Measurements from ENCODE around the gene AXL. TPM values are rescaled to one million over a fixed set of nuclear protein-coding genes. Genes with fewer than 3 reads are reported as not detected.

Gene AXL
- total RNA-seq, 1 donor from 2014 or later: not detected

DNA sequence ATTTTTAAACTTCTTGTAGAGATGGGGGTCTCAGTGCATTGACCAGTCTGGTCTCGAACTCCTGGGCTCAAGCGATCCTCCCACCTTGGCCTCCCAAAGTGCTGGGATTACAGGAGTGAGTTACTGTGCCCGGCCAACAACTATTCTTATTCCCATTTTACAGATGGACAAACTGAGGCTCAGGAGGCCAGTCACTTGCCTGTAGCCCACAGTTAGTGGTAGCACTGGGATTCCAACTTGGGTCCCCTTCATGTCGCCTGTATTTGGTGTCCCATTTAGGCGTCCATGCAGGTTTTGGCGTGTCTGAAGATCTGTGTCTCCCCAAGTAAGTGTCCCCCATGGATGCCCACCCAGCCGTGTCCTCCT, 791 bp upstream of the AXL start:
- no peaks in the 10 kb centered on the region for H3K9me3 Mint-ChIP-seq
- no peak for TF ChIP-seq CTCF (IDR thresholded peaks at IDR 0.05)
- H3K4me1 Mint-ChIP-seq: no peaks in the 10 kb centered on the region
- H3K4me3 Mint-ChIP-seq: no peak overlapping the region
- CTCF ChIA-PET: no interaction called here
- intact Hi-C loops (cut with micrococcal nuclease): no loop called here
- H3K27ac Mint-ChIP-seq: no peak overlapping the region
- peaks cover 42% of the 10 kb centered on the region for H3K27me3 Mint-ChIP-seq
- ATAC-seq (ENCODE audit: low read depth): no peak
- POLR2A ChIA-PET: no interaction called here
- H3K36me3 Mint-ChIP-seq (ENCODE audit: low read depth): no peaks in the 10 kb centered on the region
- DNase-seq: no peak

GRCh38 chr19:41219924-41220567, 1.0 kb downstream of the AXL start:
- no peak overlapping the region for H3K27ac Mint-ChIP-seq
- TF ChIP-seq CTCF (IDR thresholded peaks at IDR 0.05): no peak
- H3K9me3 Mint-ChIP-seq: no peaks in the 10 kb centered on the region
- H3K27me3 Mint-ChIP-seq: peaks cover 43% of the 10 kb centered on the region
- ATAC-seq (ENCODE audit: low read depth) (no peak), DNase-seq (no peak)
- ChIA-PET POLR2A (no interaction called here), CTCF (no interaction called here)
- no peaks in the 10 kb centered on the region for H3K4me1 Mint-ChIP-seq
- H3K4me3 Mint-ChIP-seq: no peak overlapping the region
- H3K36me3 Mint-ChIP-seq (ENCODE audit: low read depth): no peaks in the 10 kb centered on the region
- intact Hi-C loops (cut with micrococcal nuclease): no loop called here

DNA sequence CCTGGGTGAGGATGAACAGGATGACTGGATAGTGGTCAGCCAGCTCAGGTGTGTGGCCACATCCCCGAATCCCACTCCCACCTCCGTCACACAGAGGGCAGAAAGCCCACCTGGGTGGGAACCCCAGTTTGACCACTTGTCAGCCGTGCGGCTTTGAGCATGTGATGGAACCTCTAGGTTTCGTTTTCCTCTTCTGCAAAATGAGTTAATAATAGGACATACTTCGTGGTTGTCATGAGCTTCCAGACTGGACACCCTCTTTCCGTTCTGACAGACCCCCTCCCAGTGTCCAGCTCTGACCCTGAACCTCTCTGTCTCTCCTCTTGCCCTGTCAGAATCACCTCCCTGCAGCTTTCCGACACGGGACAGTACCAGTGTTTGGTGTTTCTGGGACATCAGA, 1.8 kb downstream of the AXL start:
- DNase-seq (no peak), ATAC-seq (ENCODE audit: low read depth) (no peak)
- Mint-ChIP-seq H3K4me3 (no peak overlapping the region), H3K4me1 (peaks cover 4% of the 10 kb centered on the region), H3K9me3 (no peaks in the 10 kb centered on the region), H3K27me3 (peaks cover 50% of the 10 kb centered on the region), H3K36me3 (ENCODE audit: low read depth) (no peaks in the 10 kb centered on the region), H3K27ac (no peak overlapping the region)
- ChIA-PET CTCF (no interaction called here), POLR2A (no interaction called here)
- intact Hi-C loops (cut with micrococcal nuclease): no loop called here
- TF ChIP-seq CTCF (IDR thresholded peaks at IDR 0.05): no peak

- no peaks in the 10 kb centered on the region for H3K9me3 Mint-ChIP-seq
- ATAC-seq (ENCODE audit: low read depth) (no peak), DNase-seq (no peak)
- ChIA-PET POLR2A (no interaction called here), CTCF (no interaction called here)
- H3K27me3 Mint-ChIP-seq: peaks cover 53% of the 10 kb centered on the region
- peaks cover 7% of the 10 kb centered on the region for H3K4me1 Mint-ChIP-seq
- H3K36me3 Mint-ChIP-seq (ENCODE audit: low read depth): no peaks in the 10 kb centered on the region
- TF ChIP-seq CTCF (IDR thresholded peaks at IDR 0.05): no peak
- H3K4me3 Mint-ChIP-seq: no peak overlapping the region
- intact Hi-C loops (cut with micrococcal nuclease): no loop called here
- H3K27ac Mint-ChIP-seq: no peak overlapping the region
These were observed 2.6 kb downstream of the AXL start for GRCh38 chr19:41221514-41222205.

DNA sequence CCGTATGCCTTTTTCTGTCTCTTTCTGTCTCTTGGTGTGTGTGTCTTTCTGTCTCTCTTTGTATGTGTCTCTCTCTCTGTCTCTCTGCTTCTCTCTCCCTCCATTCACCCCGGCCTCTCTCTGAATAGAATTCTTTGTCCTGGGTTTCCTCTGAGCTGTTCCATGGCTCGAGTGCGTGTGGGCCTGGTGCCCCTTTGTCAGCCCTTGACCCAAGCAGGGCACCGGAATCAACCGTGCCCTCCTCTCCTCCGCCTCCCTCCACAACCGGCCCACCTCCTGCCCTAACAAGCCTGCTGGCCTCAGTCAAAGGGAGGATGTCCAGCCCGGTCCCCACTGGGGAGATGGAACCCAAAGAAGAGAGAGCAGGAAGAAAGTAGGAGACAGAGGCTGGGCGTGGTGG, 3.2 kb downstream of the AXL start:
- peaks cover 12% of the 10 kb centered on the region for H3K4me1 Mint-ChIP-seq
- peaks cover 53% of the 10 kb centered on the region for H3K27me3 Mint-ChIP-seq
- no peak for TF ChIP-seq CTCF (IDR thresholded peaks at IDR 0.05)
- intact Hi-C loops (cut with micrococcal nuclease): no loop called here
- ATAC-seq (ENCODE audit: low read depth) (no peak), DNase-seq (no peak)
- no peaks in the 10 kb centered on the region for H3K9me3 Mint-ChIP-seq
- H3K27ac Mint-ChIP-seq: no peak overlapping the region
- ChIA-PET POLR2A (no interaction called here), CTCF (no interaction called here)
- no peak overlapping the region for H3K4me3 Mint-ChIP-seq
- H3K36me3 Mint-ChIP-seq (ENCODE audit: low read depth): no peaks in the 10 kb centered on the region

Measured in activated B cell treated with CpG ODN at 0.5 μM for 24 hours (primary cell).